Measurements from ENCODE around the gene CCDC71L. TPM values are rescaled to one million over a fixed set of nuclear protein-coding genes. Genes with fewer than 3 reads are reported as not detected.
A peak's percentile ranks its signal among the peaks of the same experiment; 100 is the strongest.

Gene CCDC71L
- total and polyA plus RNA-seq, 4 donors = 8.5 to 47.6 (median 23.4) TPM

- no peak overlapping the region for H3K9ac ChIP-seq (ENCODE audit: insufficient read depth in 1 of 2, low read length in 2 of 2)
- ATAC-seq (ENCODE audit: insufficient read depth, low FRiP score) (no peak), DNase-seq (no peak)
- H3K27me3 ChIP-seq (ENCODE audit: control insufficient read depth in 3 of 3, insufficient read depth in 3 of 3, low read length in 2 of 3) = no peaks in the 10 kb centered on the region
- H3K36me3 ChIP-seq (ENCODE audit: control insufficient read depth in 4 of 4, insufficient read depth in 4 of 4, low read length in 4 of 4) = no peaks in the 10 kb centered on the region
- no peak for TF ChIP-seq CTCF (IDR thresholded peaks at IDR 0.05; ENCODE audit: control extremely low read depth, extremely low read depth)
- H3K27ac ChIP-seq (ENCODE audit: low read depth in 1 of 2, low read length in 1 of 2) = no peak overlapping the region
- H3K4me3 ChIP-seq = no peak overlapping the region
- H3K9me3 ChIP-seq (ENCODE audit: control insufficient read depth in 4 of 4, insufficient read depth in 3 of 4, low read length in 3 of 4) = no peaks in the 10 kb centered on the region
- 92 to 94% methylated on average over 6 of the region's 6 CpGs for WGBS, 2 donors
- peaks cover 0 to 18% (median 0%) of the 10 kb centered on the region in 5 donors for H3K4me1 ChIP-seq (ENCODE audit: control insufficient read depth in 5 of 5, insufficient read depth in 5 of 5, low read length in 5 of 5)
These were observed 2.4 kb downstream of the CCDC71L start for GRCh38 chr7:106658316-106659165.

DNA sequence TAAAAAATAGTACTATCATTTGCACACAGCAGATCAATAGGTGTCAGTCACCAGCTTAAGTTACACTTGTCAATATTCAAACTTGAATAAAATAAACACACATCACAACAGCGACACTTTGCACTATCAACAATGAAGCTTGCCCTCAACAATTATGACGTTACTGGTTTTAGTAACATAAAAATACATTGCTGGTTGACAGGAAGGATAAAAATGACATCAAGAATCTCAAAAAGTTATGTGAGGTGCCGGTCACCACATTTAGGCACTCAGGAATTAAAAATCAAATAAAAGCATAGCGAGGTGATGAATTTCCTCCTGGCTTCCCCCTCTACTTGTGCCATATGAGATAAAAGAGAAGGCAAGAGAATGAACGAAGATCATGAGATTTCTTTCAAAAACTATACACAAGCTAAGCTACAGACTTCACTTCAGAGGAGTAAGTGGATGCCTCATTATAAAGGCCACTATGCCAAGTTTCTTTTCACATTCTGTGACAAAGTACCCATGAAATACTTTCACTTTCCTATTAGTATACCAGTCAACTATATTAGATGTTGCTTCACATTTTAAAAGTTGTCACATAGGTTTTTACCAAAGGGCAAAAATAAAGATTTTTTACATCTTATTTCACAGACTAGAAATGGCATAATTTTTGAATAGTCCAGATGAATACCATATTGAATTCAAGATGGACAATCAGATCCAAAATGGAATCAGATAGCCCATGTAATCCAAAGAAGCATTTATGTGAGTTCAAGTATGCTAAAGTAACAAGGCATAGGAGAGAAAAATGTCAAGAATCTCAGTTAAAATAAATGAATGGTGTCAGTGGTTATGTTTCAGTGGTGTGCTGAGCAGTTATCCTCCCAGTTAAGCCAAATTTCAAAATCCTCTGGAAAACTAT, 3.6 kb downstream of the CCDC71L start:
- no peaks in the 10 kb centered on the region for H3K27me3 ChIP-seq (ENCODE audit: control insufficient read depth in 3 of 3, insufficient read depth in 3 of 3, low read length in 2 of 3)
- WGBS, 2 donors = 39 to 44% methylated on average over 5 of the region's 5 CpGs
- H3K36me3 ChIP-seq (ENCODE audit: control insufficient read depth in 4 of 4, insufficient read depth in 4 of 4, low read length in 4 of 4) = no peaks in the 10 kb centered on the region
- DNase-seq (peak in 1 of 3 donors; percentile 3), ATAC-seq (ENCODE audit: insufficient read depth, low FRiP score) (no peak)
- H3K4me1 ChIP-seq (ENCODE audit: control insufficient read depth in 5 of 5, insufficient read depth in 5 of 5, low read length in 5 of 5) = peaks cover 0 to 18% (median 0%) of the 10 kb centered on the region in 5 donors
- no peak overlapping the region for H3K4me3 ChIP-seq
- no peak for TF ChIP-seq CTCF (IDR thresholded peaks at IDR 0.05; ENCODE audit: control extremely low read depth, extremely low read depth)
- no peak overlapping the region for H3K9ac ChIP-seq (ENCODE audit: insufficient read depth in 1 of 2, low read length in 2 of 2)
- H3K27ac ChIP-seq (ENCODE audit: low read depth in 1 of 2, low read length in 1 of 2) = no peak overlapping the region
- no peaks in the 10 kb centered on the region for H3K9me3 ChIP-seq (ENCODE audit: control insufficient read depth in 4 of 4, insufficient read depth in 3 of 4, low read length in 3 of 4)

- H3K9ac ChIP-seq (ENCODE audit: insufficient read depth in 1 of 2, low read length in 2 of 2) = no peak overlapping the region
- DNase-seq (no peak), ATAC-seq (ENCODE audit: insufficient read depth, low FRiP score) (no peak)
- H3K36me3 ChIP-seq (ENCODE audit: control insufficient read depth in 4 of 4, insufficient read depth in 4 of 4, low read length in 4 of 4) = no peaks in the 10 kb centered on the region
- H3K4me1 ChIP-seq (ENCODE audit: control insufficient read depth in 5 of 5, insufficient read depth in 5 of 5, low read length in 5 of 5) = peaks cover 0 to 18% (median 0%) of the 10 kb centered on the region in 5 donors
- H3K27ac ChIP-seq (ENCODE audit: low read depth in 1 of 2, low read length in 1 of 2) = no peak overlapping the region
- 92 to 97% methylated on average over 5 of the region's 5 CpGs for WGBS, 2 donors
- H3K4me3 ChIP-seq = no peak overlapping the region
- H3K9me3 ChIP-seq (ENCODE audit: control insufficient read depth in 4 of 4, insufficient read depth in 3 of 4, low read length in 3 of 4) = no peaks in the 10 kb centered on the region
- no peak for TF ChIP-seq CTCF (IDR thresholded peaks at IDR 0.05; ENCODE audit: control extremely low read depth, extremely low read depth)
- no peaks in the 10 kb centered on the region for H3K27me3 ChIP-seq (ENCODE audit: control insufficient read depth in 3 of 3, insufficient read depth in 3 of 3, low read length in 2 of 3)
These were observed 5.1 kb downstream of the CCDC71L start for GRCh38 chr7:106655703-106656498.
